C4-2B (cell line): ENCODE measurements around the gene CFAP20DC.

Experiments used
- CTCF ChIP-seq: fragments of 450-650 bp; conservative IDR thresholded peaks from 2 replicates; pipeline ENCODE4 v1.5.1; 2017; ENCODE audit warnings: mild to moderate bottlenecking
- ZFX ChIP-seq: fragments of 450-650 bp; IDR thresholded peaks from 2 replicates; pipeline ENCODE4 v1.6.1; 2017

- TF ChIP-seq CTCF: no peak
- TF ChIP-seq ZFX: no peak
Observed at GRCh38 chr3:58999134-58999773, 50.6 kb downstream of the CFAP20DC start.
